HG02588 (cell line): ENCODE data around the gene STAB2.
A peak's percentile ranks its signal among the peaks of the same experiment; 100 is the strongest.

Experiments used
- ATAC-seq: cut with Tn5 transposase; IDR thresholded peaks from one replicate; pipeline ENCODE4 v1.9.1; 2021; ENCODE audit warnings: mild to moderate bottlenecking, moderate library complexity; ENCODE audit not compliant: unreplicated experiment

STAB2 gene

GRCh38 chr12:103586791-103587370, at the start of gene STAB2:
STAB2 (plus strand) TSS chr12:103587273; CDS start chr12:103587477, 204 bp downstream.
- ATAC-seq: no peak

- ATAC-seq: no peak
Measured at GRCh38 chr12:103538397-103538796, 48.7 kb upstream of the STAB2 start.

GRCh38 chr12:103540319-103540718, 46.8 kb upstream of the STAB2 start:
- no peak for ATAC-seq

GRCh38 chr12:103542078-103542477, 45.0 kb upstream of the STAB2 start:
- ATAC-seq: no peak

GRCh38 chr12:103546959-103547358, 40.1 kb upstream of the STAB2 start:
- no peak for ATAC-seq

- ATAC-seq: no peak
Measured at GRCh38 chr12:103547376-103547775, 39.7 kb upstream of the STAB2 start.

- no peak for ATAC-seq
Measured at GRCh38 chr12:103547929-103548328, 39.1 kb upstream of the STAB2 start.

GRCh38 chr12:103548622-103549601, 38.2 kb upstream of the STAB2 start:
- ATAC-seq: peak; percentile 57

- no peak for ATAC-seq
Measured at GRCh38 chr12:103556890-103557627, 30.0 kb upstream of the STAB2 start.

- ATAC-seq: no peak
Measured at GRCh38 chr12:103557628-103558010, 29.5 kb upstream of the STAB2 start.

- no peak for ATAC-seq
Measured at GRCh38 chr12:103558879-103559278, 28.2 kb upstream of the STAB2 start.

- ATAC-seq: no peak
Measured at GRCh38 chr12:103560604-103561101, 26.4 kb upstream of the STAB2 start.

- no peak for ATAC-seq
Measured at GRCh38 chr12:103561174-103561573, 25.9 kb upstream of the STAB2 start.

GRCh38 chr12:103566398-103566797, 20.7 kb upstream of the STAB2 start:
- no peak for ATAC-seq

- no peak for ATAC-seq
Measured at GRCh38 chr12:103569278-103569677, 17.8 kb upstream of the STAB2 start.

- ATAC-seq: no peak
Measured at GRCh38 chr12:103571286-103571685, 15.8 kb upstream of the STAB2 start.

GRCh38 chr12:103572312-103573045, 14.6 kb upstream of the STAB2 start:
- no peak for ATAC-seq

GRCh38 chr12:103573185-103573584, 13.9 kb upstream of the STAB2 start:
- ATAC-seq: no peak

GRCh38 chr12:103578926-103579325, 8.1 kb upstream of the STAB2 start:
- no peak for ATAC-seq

GRCh38 chr12:103580026-103580425, 7.0 kb upstream of the STAB2 start:
- no peak for ATAC-seq

- ATAC-seq: no peak
Measured at GRCh38 chr12:103583008-103583407, 4.1 kb upstream of the STAB2 start.
